ENCODE measurements around the gene GAN.

DNA sequence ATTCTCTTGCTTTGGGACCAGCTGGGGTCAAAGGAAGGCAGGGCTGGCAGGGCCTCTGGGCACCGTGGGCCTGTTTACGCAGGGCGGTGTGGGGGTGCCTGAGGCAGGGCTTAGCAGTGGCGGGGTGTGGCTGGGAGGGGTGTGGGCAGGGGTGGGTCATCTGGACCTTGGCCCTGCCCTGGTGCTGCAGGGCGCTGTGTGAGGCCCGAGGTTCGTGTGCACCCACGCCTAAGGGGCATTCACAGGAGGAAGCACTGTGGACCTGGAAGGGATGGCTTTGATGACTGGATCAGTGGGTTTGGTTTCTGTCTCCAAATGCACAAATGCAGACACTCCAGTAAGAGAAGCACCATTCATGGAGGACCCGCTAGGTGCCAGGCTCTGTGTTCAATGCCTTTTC lies 39.0 kb upstream of the GAN start:
- TF ChIP-seq, protein P1, sequence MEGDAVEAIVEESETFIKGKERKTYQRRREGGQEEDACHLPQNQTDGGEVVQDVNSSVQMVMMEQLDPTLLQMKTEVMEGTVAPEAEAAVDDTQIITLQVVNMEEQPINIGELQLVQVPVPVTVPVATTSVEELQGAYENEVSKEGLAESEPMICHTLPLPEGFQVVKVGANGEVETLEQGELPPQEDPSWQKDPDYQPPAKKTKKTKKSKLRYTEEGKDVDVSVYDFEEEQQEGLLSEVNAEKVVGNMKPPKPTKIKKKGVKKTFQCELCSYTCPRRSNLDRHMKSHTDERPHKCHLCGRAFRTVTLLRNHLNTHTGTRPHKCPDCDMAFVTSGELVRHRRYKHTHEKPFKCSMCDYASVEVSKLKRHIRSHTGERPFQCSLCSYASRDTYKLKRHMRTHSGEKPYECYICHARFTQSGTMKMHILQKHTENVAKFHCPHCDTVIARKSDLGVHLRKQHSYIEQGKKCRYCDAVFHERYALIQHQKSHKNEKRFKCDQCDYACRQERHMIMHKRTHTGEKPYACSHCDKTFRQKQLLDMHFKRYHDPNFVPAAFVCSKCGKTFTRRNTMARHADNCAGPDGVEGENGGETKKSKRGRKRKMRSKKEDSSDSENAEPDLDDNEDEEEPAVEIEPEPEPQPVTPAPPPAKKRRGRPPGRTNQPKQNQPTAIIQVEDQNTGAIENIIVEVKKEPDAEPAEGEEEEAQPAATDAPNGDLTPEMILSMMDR (IDR thresholded peaks at IDR 0.05; ENCODE audit: insufficient read depth, low read length), result no peak
- TF ChIP-seq, protein P2, sequence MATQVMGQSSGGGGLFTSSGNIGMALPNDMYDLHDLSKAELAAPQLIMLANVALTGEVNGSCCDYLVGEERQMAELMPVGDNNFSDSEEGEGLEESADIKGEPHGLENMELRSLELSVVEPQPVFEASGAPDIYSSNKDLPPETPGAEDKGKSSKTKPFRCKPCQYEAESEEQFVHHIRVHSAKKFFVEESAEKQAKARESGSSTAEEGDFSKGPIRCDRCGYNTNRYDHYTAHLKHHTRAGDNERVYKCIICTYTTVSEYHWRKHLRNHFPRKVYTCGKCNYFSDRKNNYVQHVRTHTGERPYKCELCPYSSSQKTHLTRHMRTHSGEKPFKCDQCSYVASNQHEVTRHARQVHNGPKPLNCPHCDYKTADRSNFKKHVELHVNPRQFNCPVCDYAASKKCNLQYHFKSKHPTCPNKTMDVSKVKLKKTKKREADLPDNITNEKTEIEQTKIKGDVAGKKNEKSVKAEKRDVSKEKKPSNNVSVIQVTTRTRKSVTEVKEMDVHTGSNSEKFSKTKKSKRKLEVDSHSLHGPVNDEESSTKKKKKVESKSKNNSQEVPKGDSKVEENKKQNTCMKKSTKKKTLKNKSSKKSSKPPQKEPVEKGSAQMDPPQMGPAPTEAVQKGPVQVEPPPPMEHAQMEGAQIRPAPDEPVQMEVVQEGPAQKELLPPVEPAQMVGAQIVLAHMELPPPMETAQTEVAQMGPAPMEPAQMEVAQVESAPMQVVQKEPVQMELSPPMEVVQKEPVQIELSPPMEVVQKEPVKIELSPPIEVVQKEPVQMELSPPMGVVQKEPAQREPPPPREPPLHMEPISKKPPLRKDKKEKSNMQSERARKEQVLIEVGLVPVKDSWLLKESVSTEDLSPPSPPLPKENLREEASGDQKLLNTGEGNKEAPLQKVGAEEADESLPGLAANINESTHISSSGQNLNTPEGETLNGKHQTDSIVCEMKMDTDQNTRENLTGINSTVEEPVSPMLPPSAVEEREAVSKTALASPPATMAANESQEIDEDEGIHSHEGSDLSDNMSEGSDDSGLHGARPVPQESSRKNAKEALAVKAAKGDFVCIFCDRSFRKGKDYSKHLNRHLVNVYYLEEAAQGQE (IDR thresholded peaks at IDR 0.05; ENCODE audit: insufficient replicate concordance, low read depth), result no peak
- TF ChIP-seq POLR2AphosphoS5 (IDR thresholded peaks at IDR 0.05; ENCODE audit: low read depth) (no peak), GABPA (IDR thresholded peaks at IDR 0.05; ENCODE audit: low read depth) (no peak)

All from HL-60 (cell line).